HCT116 (cell line): Measurements from ENCODE around the gene SLC35B2. TPM values are rescaled to one million over a fixed set of nuclear protein-coding genes. Genes with fewer than 3 reads are reported as not detected.
A peak's percentile ranks its signal among the peaks of the same experiment; 100 is the strongest.

Experiments used
- ATAC-seq: fragments of 200-7000 bp; cut with Tn5 transposase; 2 replicates; pipeline ENCODE4 v1.9.1; 2020; ENCODE audit warnings: mild to moderate bottlenecking, moderate library complexity
- BruUV-seq: library from RNA; stranded (reverse); fragments of 400-500 nt; replicated peaks from 2 replicates; lab custom pipeline; 2021; lab: Mats Ljungman, UMichigan
- CTCF ChIA-PET: fragments of 300-600 bp; sonication (Branson Sonifier 250); formaldehyde crosslinking; loops from one replicate; lab custom pipeline; 2021; ENCODE audit warnings: antibody characterized with exemption; lab: Charles Lee
- POLR2A ChIA-PET: fragments of 300-600, 350-600 bp; sonication (Branson Sonifier 250); formaldehyde crosslinking; loops from one replicate; lab custom pipeline; 2021; ENCODE audit warnings: antibody characterized with exemption; lab: Charles Lee
- RAD21 ChIA-PET, 2 experiments: fragments of 300-600 bp; sonication (Branson Sonifier 250); formaldehyde crosslinking; loops; one replicate each; lab custom pipeline; 2023; ENCODE audit warnings: low total read pairs in 2 of 2; ENCODE audit not compliant: uncharacterized antibody in 2 of 2, unreplicated experiment in 2 of 2, low non-redundant PET in 1 of 2; lab: Charles Lee
- DNase-seq: peaks from one replicate; pipeline ENCODE4 v3.0.0-alpha.2; 2010; ENCODE audit warnings: low read depth, low spot score
- H2AFZ ChIP-seq: fragments of 200-600 bp; shearing (Covaris generic), sonication (generic); 2 replicates; pipeline ENCODE4 v1.6.1; 2017; ENCODE audit warnings: low read depth, mixed run types, mixed read lengths, antibody characterized with exemption, low read length; ENCODE audit not compliant: poor library complexity, severe bottlenecking
- H3K27ac ChIP-seq: 2 replicates; pipeline ENCODE4 v1.5.1; 2012; ENCODE audit warnings: low read depth, low read length
- H3K27me3 ChIP-seq: fragments of 200-600 bp; sonication (generic); 2 replicates; pipeline ENCODE4 v1.6.1; 2016; ENCODE audit warnings: mixed run types, low read length, mixed read lengths; ENCODE audit not compliant: insufficient read depth
- H3K36me3 ChIP-seq, 2 experiments: fragments of 200-500 bp in 1 of 2; fragments of 200-600 bp in 1 of 2; sonication (Bioruptor generic) in 1 of 2; sonication (generic) in 1 of 2; 2 replicates each; pipeline versions ENCODE4 v1.5.1 to v1.6.1; 2014 to 2016; ENCODE audit warnings: low read length in 2 of 2, inconsistent platforms in 1 of 2, mixed read lengths in 1 of 2, mixed run types in 1 of 2; ENCODE audit not compliant: insufficient read depth in 2 of 2, control insufficient read depth in 1 of 2
- H3K4me1 ChIP-seq, 2 experiments: fragments of 200-600 bp in 1 of 2; sonication (generic) in 1 of 2; 2 replicates each; pipeline versions ENCODE4 v1.5.1 to v1.6.1; 2012 to 2017; ENCODE audit warnings: low read length in 2 of 2, inconsistent platforms in 1 of 2, mild to moderate bottlenecking in 1 of 2, mixed read lengths in 1 of 2, mixed run types in 1 of 2, moderate library complexity in 1 of 2; ENCODE audit not compliant: insufficient read depth in 2 of 2, control insufficient read depth in 1 of 2
- H3K4me2 ChIP-seq: fragments of 200-600 bp; sonication (generic); 2 replicates; pipeline ENCODE4 v1.6.1; 2017; ENCODE audit warnings: mixed run types, low read length, mixed read lengths
- H3K4me3 ChIP-seq, 2 experiments: fragments of 200-600 bp in 1 of 2; sonication (generic) in 1 of 2; replicated peaks in 1 of 2; 2 replicates each; pipeline ENCODE4 v1.5.1; 2011 to 2016; ENCODE audit warnings: low read length in 2 of 2, control low read depth in 1 of 2, low read depth in 1 of 2, mild to moderate bottlenecking in 1 of 2, mixed read lengths in 1 of 2, mixed run types in 1 of 2
- H3K79me2 ChIP-seq: fragments of 200-600 bp; sonication (generic); 2 replicates; pipeline ENCODE4 v1.6.1; 2017; ENCODE audit warnings: mild to moderate bottlenecking, mixed run types, low read length, moderate library complexity, mixed read lengths; ENCODE audit not compliant: insufficient read depth
- H3K9ac ChIP-seq: fragments of 200-600 bp; sonication (generic); 2 replicates; pipeline ENCODE4 v1.6.1; 2016; ENCODE audit warnings: low read length, mixed read lengths
- H3K9me2 ChIP-seq: fragments of 200-600 bp; sonication (generic), shearing (Covaris generic); 2 replicates; pipeline ENCODE4 v1.6.1; 2017; ENCODE audit warnings: mixed run types, mild to moderate bottlenecking, moderate library complexity; ENCODE audit not compliant: insufficient read depth
- H3K9me3 ChIP-seq, 2 experiments: fragments of 200-500 bp in 1 of 2; fragments of 200-600 bp in 1 of 2; sonication (Bioruptor generic) in 1 of 2; sonication (generic) in 1 of 2; 2 replicates each; pipeline ENCODE4 v1.6.1; 2014 to 2017; ENCODE audit warnings: low read length in 2 of 2, mixed read lengths in 2 of 2, inconsistent platforms in 1 of 2, low read depth in 1 of 2, mild to moderate bottlenecking in 1 of 2, mixed run types in 1 of 2, moderate library complexity in 1 of 2; ENCODE audit not compliant: control insufficient read depth in 1 of 2, insufficient read depth in 1 of 2
- H4K20me1 ChIP-seq: fragments of 200-600 bp; sonication (generic), shearing (Covaris generic); 2 replicates; pipeline ENCODE4 v1.6.1; 2017; ENCODE audit warnings: mixed run types, mild to moderate bottlenecking, moderate library complexity; ENCODE audit not compliant: insufficient read depth
- CEBPB ChIP-seq: IDR thresholded peaks from 2 replicates; pipeline ENCODE4 v1.6.1; 2012; ENCODE audit warnings: low read depth
- EGR1 ChIP-seq: IDR thresholded peaks from 2 replicates; pipeline ENCODE4 v1.6.1; 2012; ENCODE audit warnings: low read depth
- ELF1 ChIP-seq: IDR thresholded peaks from 2 replicates; pipeline ENCODE4 v1.6.1; 2012; ENCODE audit warnings: low read depth, borderline replicate concordance
- EZH2phosphoT487 ChIP-seq: fragments of 200-600 bp; IDR thresholded peaks from 2 replicates; pipeline ENCODE4 v1.6.1; 2018; ENCODE audit warnings: antibody characterized with exemption, borderline replicate concordance
- FOSL1 ChIP-seq: IDR thresholded peaks from 2 replicates; pipeline ENCODE4 v1.6.1; 2012; ENCODE audit warnings: low read depth
- JUND ChIP-seq: IDR thresholded peaks from 2 replicates; pipeline ENCODE4 v1.6.1; 2012
- POLR2A ChIP-seq: IDR thresholded peaks from 2 replicates; pipeline ENCODE4 v1.7.0; 2011; ENCODE audit warnings: borderline replicate concordance; ENCODE audit not compliant: insufficient read depth, insufficient read length; ENCODE audit errors: extremely low read depth
- POLR2AphosphoS5 ChIP-seq: IDR thresholded peaks from 2 replicates; pipeline ENCODE4 v1.6.1; 2011; ENCODE audit warnings: mild to moderate bottlenecking, low read depth, low read length, moderate library complexity
- RAD21 ChIP-seq: IDR thresholded peaks from 2 replicates; pipeline ENCODE4 v1.6.1; 2012; ENCODE audit warnings: low read depth, mild to moderate bottlenecking
- SP1 ChIP-seq: IDR thresholded peaks from 2 replicates; pipeline ENCODE4 v1.6.1; 2012; ENCODE audit warnings: low read depth
- SRF ChIP-seq: IDR thresholded peaks from 2 replicates; pipeline ENCODE4 v1.6.1; 2012; ENCODE audit warnings: low read depth
- TCF7L2 ChIP-seq: IDR thresholded peaks from 2 replicates; pipeline ENCODE4 v1.7.0; 2011; ENCODE audit warnings: borderline replicate concordance, inconsistent platforms; ENCODE audit not compliant: insufficient read depth, insufficient read length; ENCODE audit errors: extremely low read depth
- ZFX ChIP-seq: fragments of 450-650 bp; IDR thresholded peaks from 2 replicates; pipeline ENCODE4 v1.6.1; 2017
- ZNF274 ChIP-seq: fragments of 200-500 bp; sonication (Bioruptor generic); IDR thresholded peaks from 2 replicates; pipeline ENCODE4 v1.6.1; 2014; ENCODE audit warnings: mild to moderate bottlenecking, low read depth, low read length, inconsistent platforms
- intact Hi-C: fragments of 100-400 bp; cut with micrococcal nuclease; formaldehyde crosslinking; loops from 2 replicates; pipeline ENCODE4 v1.10.0; 2022
- total RNA-seq: library from RNA; stranded (reverse); gene quantifications from one replicate; pipeline ENCODE4 v1.2.1, GENCODE V29; 2021; ENCODE audit not compliant: unreplicated experiment
- TF ChIP-seq, protein P1 (sequence below): IDR thresholded peaks from 2 replicates; pipeline ENCODE4 v1.6.1; 2011; ENCODE audit warnings: mild to moderate bottlenecking, low read length, moderate library complexity; ENCODE audit not compliant: insufficient replicate concordance; ENCODE audit errors: extremely low read depth
- TF ChIP-seq, protein P2 (sequence below): IDR thresholded peaks from 2 replicates; pipeline ENCODE4 v1.6.1; 2012
- TF ChIP-seq, protein P3 (sequence below): IDR thresholded peaks from 2 replicates; pipeline ENCODE4 v1.6.1; 2012
- TF ChIP-seq, protein P4 (sequence below), 3 experiments: fragments of 200-600 bp in 1 of 3; sonication (generic) in 1 of 3; IDR thresholded peaks in 2 of 3; conservative IDR thresholded peaks in 1 of 3; 2 replicates each; pipeline ENCODE4 v1.5.1; 2012 to 2017; ENCODE audit warnings: low read depth in 2 of 3, low read length in 2 of 3, antibody characterized with exemption in 1 of 3, borderline replicate concordance in 1 of 3, control low read depth in 1 of 3, mild to moderate bottlenecking in 1 of 3, mixed read lengths in 1 of 3, mixed run types in 1 of 3, moderate library complexity in 1 of 3; ENCODE audit not compliant: insufficient read depth in 1 of 3

The SLC35B2 gene
- total RNA-seq, 1 experiment from 2014 or later = 50.5 TPM

DNA sequence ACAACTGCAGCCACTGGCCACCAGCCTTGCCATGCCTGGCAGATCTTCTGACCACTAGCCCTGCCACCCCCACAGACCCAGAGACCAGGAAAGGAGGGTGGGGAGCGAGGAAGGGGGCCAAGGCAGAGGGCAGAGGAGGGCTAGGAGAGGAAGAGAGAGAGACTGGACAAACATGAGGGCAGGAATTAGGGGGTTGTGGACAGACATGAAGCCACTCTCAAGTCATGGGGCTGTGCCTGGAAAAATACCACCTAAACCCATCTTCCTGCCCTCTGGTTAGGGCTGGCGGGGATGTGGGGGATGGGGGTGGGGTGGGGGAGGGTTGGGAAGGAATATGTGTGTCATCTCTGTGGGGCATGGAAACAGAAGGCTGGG is 35.4 kb downstream of the SLC35B2 start:
- H4K20me1 ChIP-seq = peaks cover 4% of the 10 kb centered on the region; the same call in 1 of the 2 replicates
- POLR2A ChIA-PET = interaction anchor here (4.5 kb wide), 1 partner anchor 25 kb away, joined by 22 read pairs; the partner anchor contains the start of gene HSP90AB1
- H3K9me2 ChIP-seq = no peaks in the 10 kb centered on the region
- H3K36me3 ChIP-seq = peaks cover 0 to 5% of the 10 kb centered on the region in 2 experiments; a peak in 1 of 4 replicates
- H3K4me1 ChIP-seq = peaks cover 45 to 73% of the 10 kb centered on the region in 2 experiments
- intact Hi-C loops = no loop called here
- no TSS peak for BruUV-seq
- no peaks in the 10 kb centered on the region for H3K9me3 ChIP-seq
- CTCF ChIA-PET = interaction anchor here (0.6 to 3.7 kb wide), 10 partner anchors 8 to 49 kb away, joined by 3 to 22 read pairs (median 6); partner anchors contain the start of gene HSP90AB1
- H2AFZ ChIP-seq = no peak overlapping the region
- DNase-seq = no peak
- H3K4me3 ChIP-seq = no peak overlapping the region; a peak in 1 of 4 replicates
- H3K79me2 ChIP-seq = peaks cover 34% of the 10 kb centered on the region
- RAD21 ChIA-PET = no interaction called here
- peak overlapping the region; percentile 59 for H3K4me2 ChIP-seq
- no peak for ATAC-seq
- TF ChIP-seq RAD21 = no peak
- TF ChIP-seq ZNF274 = no peak
- no peak for TF ChIP-seq EZH2phosphoT487
- no peak for TF ChIP-seq SP1
- TF ChIP-seq FOSL1 = no peak
- TF ChIP-seq ZFX = no peak
- TF ChIP-seq JUND = no peak
- no peak for TF ChIP-seq SRF
- TF ChIP-seq POLR2A = no peak
- TF ChIP-seq ELF1 = no peak
- TF ChIP-seq, protein P1, sequence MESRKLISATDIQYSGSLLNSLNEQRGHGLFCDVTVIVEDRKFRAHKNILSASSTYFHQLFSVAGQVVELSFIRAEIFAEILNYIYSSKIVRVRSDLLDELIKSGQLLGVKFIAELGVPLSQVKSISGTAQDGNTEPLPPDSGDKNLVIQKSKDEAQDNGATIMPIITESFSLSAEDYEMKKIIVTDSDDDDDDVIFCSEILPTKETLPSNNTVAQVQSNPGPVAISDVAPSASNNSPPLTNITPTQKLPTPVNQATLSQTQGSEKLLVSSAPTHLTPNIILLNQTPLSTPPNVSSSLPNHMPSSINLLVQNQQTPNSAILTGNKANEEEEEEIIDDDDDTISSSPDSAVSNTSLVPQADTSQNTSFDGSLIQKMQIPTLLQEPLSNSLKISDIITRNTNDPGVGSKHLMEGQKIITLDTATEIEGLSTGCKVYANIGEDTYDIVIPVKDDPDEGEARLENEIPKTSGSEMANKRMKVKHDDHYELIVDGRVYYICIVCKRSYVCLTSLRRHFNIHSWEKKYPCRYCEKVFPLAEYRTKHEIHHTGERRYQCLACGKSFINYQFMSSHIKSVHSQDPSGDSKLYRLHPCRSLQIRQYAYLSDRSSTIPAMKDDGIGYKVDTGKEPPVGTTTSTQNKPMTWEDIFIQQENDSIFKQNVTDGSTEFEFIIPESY = no peak
- TF ChIP-seq, protein P2, sequence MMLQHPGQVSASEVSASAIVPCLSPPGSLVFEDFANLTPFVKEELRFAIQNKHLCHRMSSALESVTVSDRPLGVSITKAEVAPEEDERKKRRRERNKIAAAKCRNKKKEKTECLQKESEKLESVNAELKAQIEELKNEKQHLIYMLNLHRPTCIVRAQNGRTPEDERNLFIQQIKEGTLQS = no peak
- TF ChIP-seq, protein P3, sequence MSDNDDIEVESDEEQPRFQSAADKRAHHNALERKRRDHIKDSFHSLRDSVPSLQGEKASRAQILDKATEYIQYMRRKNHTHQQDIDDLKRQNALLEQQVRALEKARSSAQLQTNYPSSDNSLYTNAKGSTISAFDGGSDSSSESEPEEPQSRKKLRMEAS = no peak
- TF ChIP-seq TCF7L2 = no peak
- TF ChIP-seq CEBPB = no peak
- no peak for TF ChIP-seq EGR1
- TF ChIP-seq, protein P4, sequence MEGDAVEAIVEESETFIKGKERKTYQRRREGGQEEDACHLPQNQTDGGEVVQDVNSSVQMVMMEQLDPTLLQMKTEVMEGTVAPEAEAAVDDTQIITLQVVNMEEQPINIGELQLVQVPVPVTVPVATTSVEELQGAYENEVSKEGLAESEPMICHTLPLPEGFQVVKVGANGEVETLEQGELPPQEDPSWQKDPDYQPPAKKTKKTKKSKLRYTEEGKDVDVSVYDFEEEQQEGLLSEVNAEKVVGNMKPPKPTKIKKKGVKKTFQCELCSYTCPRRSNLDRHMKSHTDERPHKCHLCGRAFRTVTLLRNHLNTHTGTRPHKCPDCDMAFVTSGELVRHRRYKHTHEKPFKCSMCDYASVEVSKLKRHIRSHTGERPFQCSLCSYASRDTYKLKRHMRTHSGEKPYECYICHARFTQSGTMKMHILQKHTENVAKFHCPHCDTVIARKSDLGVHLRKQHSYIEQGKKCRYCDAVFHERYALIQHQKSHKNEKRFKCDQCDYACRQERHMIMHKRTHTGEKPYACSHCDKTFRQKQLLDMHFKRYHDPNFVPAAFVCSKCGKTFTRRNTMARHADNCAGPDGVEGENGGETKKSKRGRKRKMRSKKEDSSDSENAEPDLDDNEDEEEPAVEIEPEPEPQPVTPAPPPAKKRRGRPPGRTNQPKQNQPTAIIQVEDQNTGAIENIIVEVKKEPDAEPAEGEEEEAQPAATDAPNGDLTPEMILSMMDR (IDR thresholded peaks at IDR 0.05 in 2 of 3, conservative IDR thresholded peaks at IDR 0.05 in 1 of 3; ENCODE audit: borderline replicate concordance in 1 of 3, insufficient read depth in 1 of 3, low read depth in 2 of 3, low read length in 2 of 3) = no peak
- no peak for TF ChIP-seq POLR2AphosphoS5
- H3K27me3 ChIP-seq = no peaks in the 10 kb centered on the region
- peak overlapping the region; percentile 41 for H3K9ac ChIP-seq
- H3K27ac ChIP-seq = peak overlapping the region; percentile 5; the same call in 1 of the 2 replicates
